Neural cell (in vitro differentiated cells): ENCODE measurements around the gene CAPN7. TPM values are rescaled to one million over a fixed set of nuclear protein-coding genes. Genes with fewer than 3 reads are reported as not detected.

ENCODE experiments used
- H2AFZ ChIP-seq: fragments of 200-600, 300-800 bp; sonication (generic), shearing (Covaris generic); 2 replicates; pipeline ENCODE4 v1.6.0; 2014; ENCODE audit warnings: low read depth, mild to moderate bottlenecking, antibody characterized with exemption, low read length, moderate library complexity
- H3F3A ChIP-seq: fragments of 200-600 bp; shearing (Covaris generic); 2 replicates; pipeline ENCODE4 v1.6.1; 2016; ENCODE audit warnings: mild to moderate bottlenecking, moderate library complexity, mixed read lengths, antibody characterized with exemption, low read length; ENCODE audit not compliant: insufficient read depth, poor library complexity, severe bottlenecking
- H3K27ac ChIP-seq: fragments of 200-600, 300-800 bp; sonication (generic), shearing (Covaris generic); 2 replicates; pipeline ENCODE4 v1.5.1; 2014; ENCODE audit warnings: mild to moderate bottlenecking, low read length, moderate library complexity
- H3K27me3 ChIP-seq: fragments of 300-800, 200-600 bp; sonication (generic), shearing (Covaris generic); 2 replicates; pipeline ENCODE4 v1.6.0; 2014; ENCODE audit warnings: mild to moderate bottlenecking, low read depth, low read length, moderate library complexity; ENCODE audit not compliant: insufficient read depth
- H3K36me3 ChIP-seq: fragments of 300-800, 200-600 bp; sonication (generic), shearing (Covaris generic); 2 replicates; pipeline ENCODE4 v1.5.1; 2014; ENCODE audit warnings: mild to moderate bottlenecking, antibody characterized with exemption, low read length, moderate library complexity; ENCODE audit not compliant: insufficient read depth
- H3K4me2 ChIP-seq: fragments of 300-800, 200-600 bp; sonication (generic), shearing (Covaris generic); 2 replicates; pipeline ENCODE4 v1.6.0; 2014; ENCODE audit warnings: mild to moderate bottlenecking, low read length
- H3K4me3 ChIP-seq: fragments of 300-800, 200-600 bp; sonication (generic), shearing (Covaris generic); 2 replicates; pipeline ENCODE4 v1.5.1; 2014; ENCODE audit warnings: mild to moderate bottlenecking, low read length, moderate library complexity
- H3K79me2 ChIP-seq: fragments of 200-600 bp; shearing (Covaris generic); replicated peaks from 2 replicates; pipeline ENCODE4 v1.6.0; 2014; ENCODE audit warnings: mild to moderate bottlenecking, low read length, moderate library complexity; ENCODE audit not compliant: insufficient read depth
- H3K9ac ChIP-seq: fragments of 300-800, 200-600 bp; sonication (generic), shearing (Covaris generic); 2 replicates; pipeline ENCODE4 v1.6.1; 2016; ENCODE audit warnings: mild to moderate bottlenecking, low read length, mixed read lengths
- H3K9me2 ChIP-seq: fragments of 200-600 bp; shearing (Covaris generic); 2 replicates; pipeline ENCODE4 v1.6.1; 2016; ENCODE audit warnings: mild to moderate bottlenecking, low read length, mixed read lengths; ENCODE audit not compliant: insufficient read depth
- H3K9me3 ChIP-seq: fragments of 200-600, 300-800 bp; sonication (generic), shearing (Covaris generic); 2 replicates; pipeline ENCODE4 v1.6.1; 2016; ENCODE audit warnings: mild to moderate bottlenecking, mixed run types, low read length, moderate library complexity, mixed read lengths
- H4K20me1 ChIP-seq: fragments of 200-600 bp; shearing (Covaris generic); 2 replicates; pipeline ENCODE4 v1.6.1; 2016; ENCODE audit warnings: mild to moderate bottlenecking, mixed run types; ENCODE audit not compliant: insufficient read depth
- CTCF ChIP-seq: fragments of 450-650 bp; IDR thresholded peaks from 2 replicates; pipeline ENCODE4 v1.5.1; 2014; ENCODE audit warnings: antibody characterized with exemption, mild to moderate bottlenecking, moderate library complexity; ENCODE audit not compliant: poor library complexity, severe bottlenecking
- EP300 ChIP-seq: fragments of 450-650 bp; conservative IDR thresholded peaks from 2 replicates; pipeline ENCODE4 v1.6.1; 2014; ENCODE audit warnings: antibody characterized with exemption, mild to moderate bottlenecking, moderate library complexity; ENCODE audit not compliant: poor library complexity, severe bottlenecking
- EZH2 ChIP-seq: fragments of 200-600, 300-800 bp; shearing (Covaris generic), sonication (generic); IDR thresholded peaks from 2 replicates; pipeline ENCODE4 v1.6.1; 2014; ENCODE audit warnings: antibody characterized with exemption, low read length, borderline replicate concordance, mild to moderate bottlenecking; ENCODE audit not compliant: insufficient read depth, poor library complexity, severe bottlenecking
- MXI1 ChIP-seq: fragments of 450-650 bp; conservative IDR thresholded peaks from 2 replicates; pipeline ENCODE4 v1.6.1; 2014; ENCODE audit warnings: antibody characterized with exemption, mild to moderate bottlenecking; ENCODE audit not compliant: poor library complexity, severe bottlenecking
- POLR2AphosphoS5 ChIP-seq: IDR thresholded peaks from 2 replicates; pipeline ENCODE4 v1.6.1; 2012
- RAD21 ChIP-seq: fragments of 450-650 bp; conservative IDR thresholded peaks from 2 replicates; pipeline ENCODE4 v1.6.1; 2014; ENCODE audit warnings: antibody characterized with exemption, mild to moderate bottlenecking, moderate library complexity
- REST ChIP-seq: IDR thresholded peaks from 2 replicates; pipeline ENCODE4 v1.6.1; 2012; ENCODE audit warnings: borderline replicate concordance
- SMC3 ChIP-seq: fragments of 450-650 bp; conservative IDR thresholded peaks from 2 replicates; pipeline ENCODE4 v1.6.1; 2014; ENCODE audit warnings: antibody characterized with exemption, mild to moderate bottlenecking, moderate library complexity; ENCODE audit not compliant: poor library complexity
- TAF1 ChIP-seq: IDR thresholded peaks from 2 replicates; pipeline ENCODE4 v1.6.1; 2012; ENCODE audit warnings: low read depth
- polyA plus RNA-seq: library from polyadenylated mRNA; depleted of rRNA; stranded (reverse); fragments of >200 nt; gene quantifications from 2 replicates; pipeline ENCODE4 v1.2.3, GENCODE V29; 2014

CAPN7 gene
- polyA plus RNA-seq, 1 donor from 2014 or later, result 60.9 TPM

GRCh38 chr3:15298504-15298903 is 92.5 kb downstream of the CAPN7 start:
- TF ChIP-seq REST (no peak), TAF1 (no peak), RAD21 (no peak)
- no peak overlapping the region for H3K4me3 ChIP-seq
- H3K79me2 ChIP-seq, result no peaks in the 10 kb centered on the region
- no peak overlapping the region for H3K9ac ChIP-seq
- no peaks in the 10 kb centered on the region for H3K36me3 ChIP-seq
- no peaks in the 10 kb centered on the region for H4K20me1 ChIP-seq
- no peaks in the 10 kb centered on the region for H3K9me2 ChIP-seq
- no peak overlapping the region for H2AFZ ChIP-seq
- H3F3A ChIP-seq, result no peaks in the 10 kb centered on the region
- H3K9me3 ChIP-seq, result no peaks in the 10 kb centered on the region
- no peaks in the 10 kb centered on the region for H3K27me3 ChIP-seq
- no peak overlapping the region for H3K4me2 ChIP-seq
- H3K27ac ChIP-seq, result no peak overlapping the region

- no peaks in the 10 kb centered on the region for H3F3A ChIP-seq
- no peaks in the 10 kb centered on the region for H3K27me3 ChIP-seq
Observed at GRCh38 chr3:15299036-15299435, 93.0 kb downstream of the CAPN7 start.

More at GRCh38 chr3:15299036-15299435, 93.0 kb downstream of the CAPN7 start:
- H3K4me3 ChIP-seq, result no peak overlapping the region
- TF ChIP-seq SMC3 (no peak), REST (no peak), EP300 (no peak), RAD21 (no peak), MXI1 (no peak), CTCF (no peak), EZH2 (no peak), TAF1 (no peak), POLR2AphosphoS5 (no peak)
- no peaks in the 10 kb centered on the region for H3K79me2 ChIP-seq
- H3K36me3 ChIP-seq, result no peaks in the 10 kb centered on the region
- H3K4me2 ChIP-seq, result no peak overlapping the region
- no peak overlapping the region for H2AFZ ChIP-seq
- H3K9ac ChIP-seq, result no peak overlapping the region
- H4K20me1 ChIP-seq, result no peaks in the 10 kb centered on the region
- H3K27ac ChIP-seq, result no peak overlapping the region
- no peaks in the 10 kb centered on the region for H3K9me2 ChIP-seq
- H3K9me3 ChIP-seq, result no peaks in the 10 kb centered on the region
